HG03469 (cell line): ENCODE results near the gene PSMA7.

ENCODE experiments used
- ATAC-seq: cut with Tn5 transposase; IDR thresholded peaks from one replicate; pipeline ENCODE4 v1.9.1; 2021; ENCODE audit warnings: mild to moderate bottlenecking, moderate library complexity, moderate number of reproducible peaks; ENCODE audit not compliant: unreplicated experiment

The PSMA7 gene

DNA sequence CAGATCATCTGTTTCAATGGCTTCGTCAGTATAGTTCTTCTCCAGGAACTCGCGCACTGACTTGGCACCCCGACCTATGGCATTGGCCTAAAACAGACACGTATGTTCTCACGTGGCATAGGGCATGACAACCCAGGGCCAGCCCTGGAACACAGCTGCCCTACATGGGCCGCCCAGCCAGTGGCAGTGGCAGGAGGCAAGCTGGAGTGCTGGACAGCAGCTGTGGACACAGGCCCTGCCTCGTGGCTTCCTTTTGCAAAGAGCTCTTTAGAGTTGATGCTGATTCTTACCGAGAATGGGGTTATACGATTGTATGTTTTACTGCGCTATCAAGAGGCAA is 5.0 kb downstream of the PSMA7 start:
- no peak for ATAC-seq

DNA sequence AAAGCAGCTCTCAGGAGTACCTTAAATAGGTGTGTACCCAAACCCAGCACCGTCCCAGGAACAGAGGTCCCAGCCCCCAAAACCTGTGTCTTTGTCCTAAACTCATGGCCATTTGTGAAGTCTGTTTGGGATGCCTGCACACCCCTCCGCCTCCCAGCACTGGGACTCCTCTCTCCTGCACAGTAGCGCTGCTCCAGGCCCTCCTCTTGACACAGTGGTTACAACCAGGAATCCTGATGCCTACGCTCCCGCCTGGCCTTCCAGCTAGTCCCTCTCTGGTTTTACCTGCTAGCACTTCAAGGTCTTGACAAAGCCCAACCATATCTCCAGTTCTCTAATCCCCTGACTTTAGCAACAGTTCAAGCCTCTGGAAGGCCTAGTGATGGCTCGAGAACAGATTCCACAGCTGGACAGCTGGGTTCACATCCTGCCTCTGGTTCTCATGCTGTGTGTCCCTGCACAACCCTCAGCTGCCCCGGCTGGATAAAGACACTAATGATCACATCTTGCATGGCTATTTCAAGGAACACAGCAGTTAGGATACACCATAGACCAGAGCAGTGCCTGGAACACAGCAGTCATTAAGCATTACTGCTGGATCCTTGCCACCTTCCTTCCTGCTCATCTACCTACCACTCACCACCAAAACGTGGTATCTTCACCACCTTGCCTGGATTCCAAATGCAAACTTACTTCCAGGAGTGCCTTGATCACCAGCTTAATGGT is 5.6 kb downstream of the PSMA7 start:
- no peak for ATAC-seq

DNA sequence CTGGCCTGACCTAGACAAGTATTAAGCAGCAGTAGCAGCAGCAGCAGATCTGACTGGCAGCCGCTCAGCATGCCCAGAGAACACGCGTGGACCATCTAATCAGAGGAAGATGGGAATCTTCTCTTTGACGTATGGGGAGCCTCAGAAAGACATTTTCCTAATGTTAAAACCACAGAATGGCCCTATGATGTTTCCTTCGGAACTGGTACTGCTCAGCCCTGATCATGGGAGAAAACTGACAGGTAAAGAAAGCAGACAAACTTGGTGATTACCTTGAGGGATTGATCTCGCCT is 6.2 kb downstream of the PSMA7 start:
- ATAC-seq, result no peak

DNA sequence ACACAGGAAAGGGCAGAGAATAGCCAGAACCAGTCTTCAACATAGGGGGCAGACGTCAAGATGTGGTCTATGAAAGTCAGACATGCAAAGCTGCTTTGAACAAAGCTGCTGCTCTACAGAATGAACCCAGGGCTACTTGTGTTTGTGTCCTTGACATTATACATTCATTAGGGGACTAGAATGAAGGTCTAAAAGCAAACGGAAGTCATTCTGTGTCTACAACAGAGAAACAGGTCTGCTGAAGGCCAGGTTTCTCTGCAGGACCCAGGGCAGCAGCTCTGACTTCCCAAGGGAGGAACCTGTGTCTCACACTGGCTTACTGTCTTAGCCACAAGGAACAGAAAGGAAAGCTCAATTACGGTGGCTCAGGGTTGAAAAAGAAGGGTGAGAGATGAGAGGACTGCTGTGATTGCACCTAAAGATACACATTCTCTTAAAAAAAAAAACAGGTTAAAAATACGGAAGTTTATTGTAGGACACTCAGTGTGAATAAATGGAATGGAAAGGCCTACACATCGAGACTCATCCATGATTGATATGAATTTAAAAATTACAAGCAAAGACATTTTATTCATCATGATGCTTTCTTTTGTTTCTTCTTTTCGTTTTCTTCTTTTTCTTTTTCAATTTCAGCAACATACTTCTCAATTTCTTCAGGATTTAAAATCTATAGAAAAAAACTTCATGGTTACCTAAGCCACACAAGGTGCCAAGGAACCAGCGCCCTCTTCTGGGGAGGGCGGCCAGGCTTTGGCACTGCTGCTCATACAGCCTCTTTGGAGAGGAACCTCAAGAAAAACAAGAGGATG is 6.7 kb downstream of the PSMA7 start:
- ATAC-seq, result no peak

DNA sequence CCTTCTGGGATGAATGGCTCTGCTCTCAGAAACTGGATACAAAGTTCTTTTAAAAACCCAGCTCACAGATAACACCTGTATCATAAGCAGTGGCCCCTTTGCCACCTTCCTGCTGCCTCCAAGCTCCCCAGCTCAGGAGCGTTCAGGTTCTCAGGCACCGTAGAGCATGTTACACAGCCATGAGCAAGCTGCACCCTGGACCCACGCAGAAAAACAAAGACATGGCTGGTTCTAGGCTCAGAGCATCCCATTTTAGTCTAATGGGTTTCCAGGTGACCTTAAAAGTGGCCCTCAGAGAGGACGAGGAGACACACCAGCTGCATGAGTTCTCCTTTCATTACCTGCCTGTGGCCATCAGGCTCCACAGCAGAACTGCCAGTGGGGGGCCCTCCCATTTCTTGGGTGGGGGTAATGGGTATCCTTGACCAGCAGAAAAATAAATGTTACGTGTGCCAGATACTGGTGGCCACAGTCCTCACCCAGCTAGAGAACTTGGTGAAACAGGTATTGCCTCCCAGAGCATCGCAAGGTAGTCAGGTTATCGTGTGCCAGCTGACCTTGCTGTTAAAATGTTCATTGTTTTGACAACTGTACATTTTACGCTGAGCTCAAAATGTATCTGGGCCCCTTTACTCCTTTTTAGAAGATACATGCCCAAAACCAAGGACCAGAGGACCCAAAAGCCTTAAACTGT is 7.5 kb downstream of the PSMA7 start:
- ATAC-seq, result no peak

DNA sequence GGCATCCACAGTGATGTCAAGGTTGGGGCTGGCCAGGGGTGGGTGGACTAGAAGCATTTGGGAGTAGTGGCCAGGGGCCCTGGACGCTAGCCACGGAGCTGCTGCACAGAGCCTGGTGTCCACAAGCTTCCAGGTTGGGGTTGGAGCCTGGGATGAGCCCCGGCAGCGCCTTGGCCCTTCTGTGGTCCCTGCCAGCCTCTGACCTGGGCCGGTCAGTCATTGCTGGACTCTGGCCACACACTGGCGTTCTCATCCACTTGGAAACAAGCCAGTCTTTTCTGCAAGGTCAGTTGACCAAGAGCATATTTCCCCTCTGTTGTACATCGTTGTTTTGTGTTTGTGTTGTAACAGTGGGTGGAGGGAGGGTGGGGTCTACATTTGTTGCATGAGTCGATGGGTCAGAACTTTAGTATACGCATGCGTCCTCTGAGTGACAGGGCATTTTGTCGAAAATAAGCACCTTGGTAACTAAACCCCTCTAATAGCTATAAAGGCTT is 8.4 kb downstream of the PSMA7 start:
- no peak for ATAC-seq

DNA sequence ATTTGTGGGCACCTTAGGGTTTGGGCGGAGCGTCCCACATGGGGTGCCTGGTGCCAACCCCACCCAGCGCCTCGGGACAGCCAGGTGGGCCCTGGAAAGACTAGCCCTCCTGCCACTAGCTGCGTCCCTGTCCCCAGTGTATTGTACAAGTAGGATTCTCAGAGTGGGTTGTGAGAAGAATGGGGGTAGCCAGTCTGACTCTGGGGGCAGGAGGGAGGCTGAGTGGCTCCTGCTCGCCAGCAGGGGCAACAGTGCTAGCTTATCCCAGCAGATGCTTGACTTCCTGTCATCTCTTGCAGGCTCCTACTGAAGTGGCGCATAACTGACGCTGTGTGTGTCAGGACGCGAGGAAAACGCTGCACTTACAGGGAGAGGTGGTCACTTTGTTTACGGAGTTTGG is 9.3 kb downstream of the PSMA7 start:
- ATAC-seq, result no peak

DNA sequence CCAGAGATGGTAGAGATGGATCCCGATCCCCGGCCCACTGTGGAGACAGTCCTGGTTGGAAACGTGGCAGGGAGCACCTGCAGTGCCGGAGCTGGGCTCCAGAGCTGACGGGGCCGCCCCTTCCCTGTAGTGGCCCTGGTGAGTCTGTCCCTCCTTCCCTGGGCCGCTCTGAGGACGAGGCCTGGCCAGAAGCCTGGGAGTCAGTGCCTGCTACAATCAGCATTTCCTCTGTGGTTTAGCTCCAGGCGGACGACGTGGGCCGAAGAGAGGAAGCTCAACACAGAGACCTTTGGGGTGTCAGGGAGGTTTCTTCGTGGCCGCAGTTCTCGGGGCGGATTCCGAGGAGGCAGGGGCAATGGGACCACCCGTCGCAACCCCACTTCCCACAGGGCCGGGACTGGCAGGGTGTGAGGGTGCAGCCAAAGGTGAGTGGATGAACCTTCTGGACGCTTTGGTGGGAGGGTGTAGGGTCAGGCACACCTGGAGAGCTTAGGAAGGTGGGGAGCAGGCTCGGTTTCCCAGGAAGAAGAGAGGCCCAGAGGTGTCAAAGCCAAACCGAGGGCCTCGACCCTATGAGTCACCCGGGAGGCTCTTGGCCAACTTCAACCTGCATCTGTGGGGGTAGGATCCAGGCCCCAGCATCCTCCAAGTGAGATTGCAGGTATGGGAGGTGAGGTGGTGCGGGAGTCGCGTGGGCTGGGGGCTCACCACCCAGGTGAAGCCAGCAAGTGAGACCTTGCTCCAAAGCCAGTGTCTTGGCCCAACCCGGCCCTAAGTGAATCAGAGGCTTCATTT is 9.9 kb downstream of the PSMA7 start:
- ATAC-seq, result no peak

DNA sequence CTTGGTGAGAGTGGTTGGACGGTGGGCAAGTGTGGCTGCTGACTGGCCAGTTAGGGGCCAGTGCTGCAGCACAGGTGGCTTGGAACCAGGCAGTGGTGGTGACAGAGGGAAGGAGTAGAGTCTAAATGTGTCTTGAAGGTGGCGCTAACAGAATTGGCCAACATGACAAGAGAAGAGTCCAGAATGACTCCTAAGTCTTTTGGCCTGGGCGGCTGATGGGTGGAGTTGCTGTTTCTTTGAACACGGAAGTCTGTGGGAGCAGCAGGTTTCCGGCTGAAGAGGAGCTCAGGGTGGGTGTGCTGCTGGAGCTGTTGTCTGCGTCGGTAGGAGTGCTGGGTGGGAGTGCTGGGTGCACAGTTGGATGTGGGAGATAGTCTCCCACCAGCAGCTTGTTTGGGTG is 10.8 kb downstream of the PSMA7 start:
- no peak for ATAC-seq

DNA sequence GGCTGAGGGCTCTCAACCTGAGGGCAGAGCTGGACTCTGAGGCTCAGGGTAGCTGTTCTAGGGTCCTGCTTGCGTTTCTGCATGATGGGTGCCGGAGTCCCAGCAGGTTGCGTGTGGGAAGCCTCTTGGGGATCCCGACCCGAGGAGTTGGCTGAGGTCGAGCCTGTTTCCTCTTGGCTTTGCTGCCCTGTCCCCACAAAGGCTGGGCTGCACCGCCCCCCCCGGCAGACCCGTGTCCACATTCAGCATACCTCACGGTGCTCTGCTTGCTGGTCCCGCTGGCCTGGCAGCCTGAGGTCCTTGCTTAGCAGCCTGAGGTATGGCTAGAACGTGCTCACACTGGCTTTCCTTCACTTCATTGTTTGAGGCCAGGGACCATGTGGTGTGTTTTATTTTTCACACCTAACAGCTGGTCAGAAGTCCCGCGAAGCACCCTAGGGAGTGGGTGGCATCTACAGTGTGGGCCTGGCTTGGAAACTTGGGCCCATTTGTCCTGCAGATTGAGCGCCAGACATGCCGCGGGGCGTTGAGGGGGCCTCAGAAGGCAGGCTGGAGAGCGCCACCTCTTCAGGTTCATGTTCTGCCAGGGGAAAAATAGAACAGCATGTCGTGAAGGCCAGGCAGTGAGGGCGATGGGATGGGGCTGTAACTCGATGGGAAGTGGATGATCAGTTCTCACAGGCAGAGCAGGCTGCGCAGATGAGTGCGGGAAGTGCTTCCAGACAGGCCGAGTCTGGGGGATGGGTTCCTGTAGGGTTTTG is 11.5 kb downstream of the PSMA7 start:
- no peak for ATAC-seq

DNA sequence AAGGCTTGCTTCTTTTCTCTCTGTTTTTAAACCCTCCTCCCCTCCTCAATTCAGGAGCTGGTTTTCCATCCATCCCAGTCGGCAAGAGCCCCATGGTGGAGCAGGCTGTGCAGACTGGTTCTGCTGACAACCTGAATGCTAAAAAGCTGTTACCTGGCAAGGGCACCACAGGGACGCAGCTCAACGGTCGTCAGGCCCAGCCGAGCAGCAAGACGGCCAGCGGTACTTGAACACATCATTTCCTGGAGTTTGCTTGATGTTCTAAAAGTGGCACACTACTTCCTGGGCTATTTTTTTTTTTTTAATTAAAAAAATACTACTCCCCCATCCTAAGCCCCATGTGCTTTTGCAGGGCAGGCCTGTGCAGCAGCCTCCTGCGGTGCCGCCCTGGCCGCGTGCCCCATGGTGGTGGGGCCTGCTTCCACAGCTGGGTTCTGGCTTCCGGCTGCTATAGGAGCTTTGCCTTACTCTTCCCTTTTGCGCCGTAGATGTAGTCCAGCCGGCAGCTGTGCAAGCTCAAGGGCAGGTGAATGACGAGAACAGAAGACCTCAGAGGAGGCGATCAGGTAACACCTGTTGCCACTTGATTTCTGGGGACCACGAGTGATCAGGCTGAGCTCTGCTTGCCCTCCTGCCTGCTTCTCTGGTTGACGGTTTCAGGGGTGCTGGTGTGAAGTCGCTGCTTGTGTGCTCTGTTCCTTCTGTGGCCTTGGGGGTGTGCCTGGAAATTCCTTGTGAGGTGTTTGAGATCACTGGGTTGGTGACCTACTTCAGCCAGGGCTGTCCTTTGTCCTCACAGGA is 13.3 kb downstream of the PSMA7 start:
- ATAC-seq, result no peak

DNA sequence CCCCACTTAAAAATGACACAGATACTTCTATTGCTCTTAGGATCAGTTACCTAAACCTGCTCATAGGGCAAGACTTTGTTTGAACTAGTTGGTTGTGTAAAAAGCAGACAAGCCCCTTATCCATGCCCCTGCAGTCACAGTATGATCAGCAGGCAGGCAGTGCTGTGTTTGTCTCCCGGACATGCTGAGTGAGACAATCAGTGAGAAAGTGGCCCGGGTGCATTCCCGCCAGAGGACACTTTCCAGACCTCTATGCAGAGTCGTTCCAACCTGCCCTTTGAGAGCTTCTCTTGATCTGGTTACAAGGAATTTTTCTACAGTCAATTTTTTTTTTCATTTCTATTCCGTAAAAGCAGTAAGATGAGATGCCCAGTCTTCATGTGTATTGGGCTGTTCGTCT is 14.7 kb downstream of the PSMA7 start:
- no peak for ATAC-seq

DNA sequence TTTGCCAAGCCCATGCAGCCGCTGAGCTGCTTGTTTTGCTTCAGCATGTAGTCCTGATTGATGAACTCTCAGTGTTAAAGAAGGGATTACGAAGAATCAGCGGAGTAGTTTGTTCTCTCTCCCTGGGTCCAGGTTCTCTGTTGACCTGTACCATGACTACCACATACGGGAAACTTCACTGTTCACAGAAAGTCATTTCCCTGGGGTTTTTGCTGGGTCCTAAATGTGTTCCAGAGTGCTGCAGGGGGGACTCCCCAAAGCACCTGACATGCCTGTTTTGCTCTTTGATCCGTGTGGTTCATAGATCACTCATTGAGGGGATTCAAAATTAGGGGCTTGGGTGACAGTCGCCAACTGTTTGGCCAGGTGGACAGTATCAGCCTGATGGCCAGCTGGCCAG is 15.4 kb downstream of the PSMA7 start:
- no peak for ATAC-seq

DNA sequence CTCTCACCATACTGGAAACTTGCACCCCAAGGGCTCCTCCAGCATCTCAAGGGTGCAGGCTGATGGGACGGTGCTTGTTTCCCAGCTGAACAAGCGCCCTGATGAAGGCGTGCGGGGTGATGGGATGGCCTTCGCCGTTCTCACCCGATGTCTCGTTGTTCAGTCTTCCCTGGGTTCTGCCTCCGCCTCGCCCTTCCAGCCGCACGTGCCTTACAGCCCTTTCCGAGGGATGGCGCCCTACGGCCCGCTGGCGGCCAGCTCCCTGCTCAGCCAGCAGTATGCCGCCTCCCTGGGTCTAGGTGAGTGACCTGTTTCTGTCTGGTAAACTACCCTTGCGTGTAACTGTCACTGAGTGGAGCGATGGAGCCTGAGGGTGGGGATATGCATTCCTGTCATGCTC is 17.1 kb downstream of the PSMA7 start:
- ATAC-seq, result no peak

DNA sequence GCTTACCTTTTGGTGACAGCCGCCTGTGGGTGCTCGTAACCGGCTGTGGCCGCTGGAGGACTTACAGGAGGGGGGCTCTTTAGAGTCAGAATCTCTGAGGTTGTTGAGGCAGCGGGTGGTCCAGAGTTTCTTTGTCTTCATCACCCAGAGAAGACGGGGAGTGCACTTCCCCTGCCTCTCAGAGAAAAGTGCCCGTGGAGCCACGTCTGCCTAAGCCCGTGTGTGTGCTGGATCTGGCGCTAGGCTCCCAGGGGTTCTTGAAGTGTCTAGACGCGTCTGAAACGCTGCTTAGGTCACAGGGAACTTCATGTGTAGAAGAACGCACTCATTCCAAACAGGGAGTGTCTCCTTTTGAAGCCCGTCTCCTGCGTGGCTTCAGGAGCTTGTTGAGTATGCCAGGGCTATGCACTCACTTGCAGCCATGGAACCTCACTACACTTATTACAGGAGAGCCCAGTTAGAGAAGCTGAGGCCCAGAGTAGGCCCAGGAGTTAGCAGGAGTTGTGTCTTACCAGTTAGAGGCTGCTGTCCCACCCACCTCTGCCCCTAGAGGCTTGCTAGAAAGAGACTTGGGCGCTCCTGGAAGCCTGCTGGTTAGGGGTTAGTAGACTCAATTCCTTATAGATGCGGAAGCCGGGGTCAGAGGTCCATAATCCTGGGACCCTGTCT is 19.6 kb downstream of the PSMA7 start:
- ATAC-seq, result no peak

DNA sequence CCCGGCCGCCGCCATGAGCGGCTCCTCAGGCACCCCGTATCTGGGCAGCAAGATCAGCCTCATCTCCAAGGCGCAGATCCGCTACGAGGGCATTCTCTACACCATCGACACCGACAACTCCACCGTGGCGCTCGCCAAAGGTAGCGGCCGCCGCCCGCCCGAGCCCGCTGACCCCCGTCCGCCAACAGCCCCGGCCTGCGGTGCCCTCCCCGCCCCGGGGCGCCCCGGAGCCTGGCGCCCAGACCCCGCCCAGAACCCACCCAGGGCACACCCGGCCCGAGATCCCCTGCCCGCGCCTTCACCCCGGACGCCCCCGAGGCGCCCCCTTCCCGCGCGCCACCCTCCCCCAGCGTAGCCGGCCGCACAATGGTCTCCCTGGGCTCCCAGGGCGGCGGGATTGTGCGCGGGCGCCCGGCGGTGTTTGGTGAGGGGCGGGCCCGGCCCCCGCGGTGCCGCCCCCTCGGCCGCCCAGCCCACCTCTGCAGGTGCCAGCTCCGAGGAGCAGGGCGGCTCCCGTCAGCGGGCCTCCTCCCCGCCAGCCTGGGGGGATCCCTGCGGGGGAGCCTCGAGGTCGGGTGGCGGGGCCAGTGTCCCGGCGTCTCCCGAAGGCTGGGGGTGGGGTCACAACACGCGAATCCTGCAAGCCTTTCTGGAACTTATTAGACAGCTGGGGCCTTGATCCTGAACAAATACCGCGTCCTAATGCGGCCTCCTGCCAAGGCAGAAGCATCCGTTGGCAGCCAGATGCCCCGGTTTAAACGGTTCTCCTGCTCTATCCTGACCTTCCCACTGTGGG is 20.3 kb downstream of the PSMA7 start:
- no peak for ATAC-seq

DNA sequence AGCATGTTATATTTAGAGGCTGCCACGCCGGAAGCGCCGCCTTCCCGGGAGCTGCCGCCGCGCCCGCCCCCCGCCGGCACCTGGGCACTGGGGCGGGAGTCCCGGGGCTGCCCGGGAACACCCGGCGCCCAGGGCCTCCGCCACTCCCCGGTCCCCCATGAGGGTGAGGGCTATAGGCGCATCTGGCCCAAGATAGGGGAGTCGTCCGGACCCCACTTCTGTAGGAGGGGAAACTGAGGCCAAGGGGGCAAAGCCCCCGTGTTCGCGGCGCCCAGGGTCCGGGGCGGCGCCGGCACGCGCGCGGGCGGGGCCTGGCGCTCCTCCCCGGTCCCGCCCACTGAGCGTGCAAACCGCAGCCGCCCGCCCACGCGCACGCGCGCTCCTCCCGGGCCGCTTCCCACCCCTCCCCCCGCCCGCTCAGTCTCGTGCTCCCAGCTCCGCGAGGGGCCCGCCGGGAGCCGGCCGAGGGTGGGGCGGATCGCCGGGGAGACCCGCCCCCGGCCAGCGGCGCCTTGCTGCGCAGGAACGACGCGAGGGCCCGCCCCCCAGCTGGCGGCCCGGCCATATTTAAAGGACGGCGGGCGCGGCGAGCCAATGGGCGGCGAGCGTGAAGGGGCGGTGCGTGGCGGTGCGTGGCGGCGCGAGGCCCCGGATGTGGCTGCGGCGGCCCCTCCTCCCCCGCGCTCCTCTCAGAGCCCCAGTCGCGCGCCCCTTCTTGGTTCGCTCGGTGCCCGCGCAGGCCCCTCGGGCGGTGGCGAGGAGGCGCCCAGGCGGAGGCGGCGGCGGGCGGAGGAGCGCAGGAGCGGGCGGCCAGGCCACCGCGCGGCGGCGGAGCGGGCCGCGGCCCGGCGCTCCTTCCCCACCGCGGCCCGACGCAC is 21.2 kb downstream of the PSMA7 start, which contains the start of gene LSM14B:
Gene LSM14B, plus strand, starts transcription at position 700 of the 878 bp plus-strand sequence. CDS start 192 bp downstream, outside the sequence.
- ATAC-seq, result peak; percentile 64
